HCT116 (cell line): ENCODE measurements around the gene RECK. TPM values are rescaled to one million over a fixed set of nuclear protein-coding genes. Genes with fewer than 3 reads are reported as not detected.

Experiments used
- ATAC-seq: fragments of 200-7000 bp; cut with Tn5 transposase; 2 replicates; pipeline ENCODE4 v1.9.1; 2020; ENCODE audit warnings: mild to moderate bottlenecking, moderate library complexity
- BruUV-seq: library from RNA; stranded (reverse); fragments of 400-500 nt; replicated peaks from 2 replicates; lab custom pipeline; 2021; lab: Mats Ljungman, UMichigan
- CTCF ChIA-PET: fragments of 300-600 bp; sonication (Branson Sonifier 250); formaldehyde crosslinking; loops from one replicate; lab custom pipeline; 2021; ENCODE audit warnings: antibody characterized with exemption; lab: Charles Lee
- POLR2A ChIA-PET: fragments of 300-600, 350-600 bp; sonication (Branson Sonifier 250); formaldehyde crosslinking; loops from one replicate; lab custom pipeline; 2021; ENCODE audit warnings: antibody characterized with exemption; lab: Charles Lee
- RAD21 ChIA-PET, 2 experiments: fragments of 300-600 bp; sonication (Branson Sonifier 250); formaldehyde crosslinking; loops; one replicate each; lab custom pipeline; 2023; ENCODE audit warnings: low total read pairs in 2 of 2; ENCODE audit not compliant: uncharacterized antibody in 2 of 2, unreplicated experiment in 2 of 2, low non-redundant PET in 1 of 2; lab: Charles Lee
- DNase-seq: peaks from one replicate; pipeline ENCODE4 v3.0.0-alpha.2; 2010; ENCODE audit warnings: low read depth, low spot score
- H2AFZ ChIP-seq: fragments of 200-600 bp; shearing (Covaris generic), sonication (generic); 2 replicates; pipeline ENCODE4 v1.6.1; 2017; ENCODE audit warnings: low read depth, mixed run types, mixed read lengths, antibody characterized with exemption, low read length; ENCODE audit not compliant: poor library complexity, severe bottlenecking
- H3K27ac ChIP-seq: 2 replicates; pipeline ENCODE4 v1.5.1; 2012; ENCODE audit warnings: low read depth, low read length
- H3K27me3 ChIP-seq: fragments of 200-600 bp; sonication (generic); 2 replicates; pipeline ENCODE4 v1.6.1; 2016; ENCODE audit warnings: mixed run types, low read length, mixed read lengths; ENCODE audit not compliant: insufficient read depth
- H3K36me3 ChIP-seq, 2 experiments: fragments of 200-500 bp in 1 of 2; fragments of 200-600 bp in 1 of 2; sonication (Bioruptor generic) in 1 of 2; sonication (generic) in 1 of 2; 2 replicates each; pipeline versions ENCODE4 v1.5.1 to v1.6.1; 2014 to 2016; ENCODE audit warnings: low read length in 2 of 2, inconsistent platforms in 1 of 2, mixed read lengths in 1 of 2, mixed run types in 1 of 2; ENCODE audit not compliant: insufficient read depth in 2 of 2, control insufficient read depth in 1 of 2
- H3K4me1 ChIP-seq, 2 experiments: fragments of 200-600 bp in 1 of 2; sonication (generic) in 1 of 2; 2 replicates each; pipeline versions ENCODE4 v1.5.1 to v1.6.1; 2012 to 2017; ENCODE audit warnings: low read length in 2 of 2, inconsistent platforms in 1 of 2, mild to moderate bottlenecking in 1 of 2, mixed read lengths in 1 of 2, mixed run types in 1 of 2, moderate library complexity in 1 of 2; ENCODE audit not compliant: insufficient read depth in 2 of 2, control insufficient read depth in 1 of 2
- H3K4me2 ChIP-seq: fragments of 200-600 bp; sonication (generic); 2 replicates; pipeline ENCODE4 v1.6.1; 2017; ENCODE audit warnings: mixed run types, low read length, mixed read lengths
- H3K4me3 ChIP-seq, 2 experiments: fragments of 200-600 bp in 1 of 2; sonication (generic) in 1 of 2; replicated peaks in 1 of 2; 2 replicates each; pipeline ENCODE4 v1.5.1; 2011 to 2016; ENCODE audit warnings: low read length in 2 of 2, control low read depth in 1 of 2, low read depth in 1 of 2, mild to moderate bottlenecking in 1 of 2, mixed read lengths in 1 of 2, mixed run types in 1 of 2
- H3K79me2 ChIP-seq: fragments of 200-600 bp; sonication (generic); 2 replicates; pipeline ENCODE4 v1.6.1; 2017; ENCODE audit warnings: mild to moderate bottlenecking, mixed run types, low read length, moderate library complexity, mixed read lengths; ENCODE audit not compliant: insufficient read depth
- H3K9ac ChIP-seq: fragments of 200-600 bp; sonication (generic); 2 replicates; pipeline ENCODE4 v1.6.1; 2016; ENCODE audit warnings: low read length, mixed read lengths
- H3K9me2 ChIP-seq: fragments of 200-600 bp; sonication (generic), shearing (Covaris generic); 2 replicates; pipeline ENCODE4 v1.6.1; 2017; ENCODE audit warnings: mixed run types, mild to moderate bottlenecking, moderate library complexity; ENCODE audit not compliant: insufficient read depth
- H3K9me3 ChIP-seq, 2 experiments: fragments of 200-500 bp in 1 of 2; fragments of 200-600 bp in 1 of 2; sonication (Bioruptor generic) in 1 of 2; sonication (generic) in 1 of 2; 2 replicates each; pipeline ENCODE4 v1.6.1; 2014 to 2017; ENCODE audit warnings: low read length in 2 of 2, mixed read lengths in 2 of 2, inconsistent platforms in 1 of 2, low read depth in 1 of 2, mild to moderate bottlenecking in 1 of 2, mixed run types in 1 of 2, moderate library complexity in 1 of 2; ENCODE audit not compliant: control insufficient read depth in 1 of 2, insufficient read depth in 1 of 2
- H4K20me1 ChIP-seq: fragments of 200-600 bp; sonication (generic), shearing (Covaris generic); 2 replicates; pipeline ENCODE4 v1.6.1; 2017; ENCODE audit warnings: mixed run types, mild to moderate bottlenecking, moderate library complexity; ENCODE audit not compliant: insufficient read depth
- CBX3 ChIP-seq: IDR thresholded peaks from 2 replicates; pipeline ENCODE4 v1.6.1; 2012; ENCODE audit warnings: low read depth
- CTCF ChIP-seq, 3 experiments: fragments of 200-600 bp in 1 of 3; sonication (generic) in 1 of 3; IDR thresholded peaks in 2 of 3; conservative IDR thresholded peaks in 1 of 3; 2 replicates each; pipeline ENCODE4 v1.5.1; 2012 to 2017; ENCODE audit warnings: low read depth in 2 of 3, low read length in 2 of 3, antibody characterized with exemption in 1 of 3, borderline replicate concordance in 1 of 3, control low read depth in 1 of 3, mild to moderate bottlenecking in 1 of 3, mixed read lengths in 1 of 3, mixed run types in 1 of 3, moderate library complexity in 1 of 3; ENCODE audit not compliant: insufficient read depth in 1 of 3
- ELF1 ChIP-seq: IDR thresholded peaks from 2 replicates; pipeline ENCODE4 v1.6.1; 2012; ENCODE audit warnings: low read depth, borderline replicate concordance
- EZH2 ChIP-seq: fragments of 200-600 bp; sonication (generic); IDR thresholded peaks from 2 replicates; pipeline ENCODE4 v1.6.1; 2017; ENCODE audit warnings: antibody characterized with exemption, mixed run types
- EZH2phosphoT487 ChIP-seq: fragments of 200-600 bp; IDR thresholded peaks from 2 replicates; pipeline ENCODE4 v1.6.1; 2018; ENCODE audit warnings: antibody characterized with exemption, borderline replicate concordance
- FOSL1 ChIP-seq: IDR thresholded peaks from 2 replicates; pipeline ENCODE4 v1.6.1; 2012; ENCODE audit warnings: low read depth
- JUND ChIP-seq: IDR thresholded peaks from 2 replicates; pipeline ENCODE4 v1.6.1; 2012
- MAX ChIP-seq: IDR thresholded peaks from 2 replicates; pipeline ENCODE4 v1.6.1; 2012
- POLR2A ChIP-seq: IDR thresholded peaks from 2 replicates; pipeline ENCODE4 v1.7.0; 2011; ENCODE audit warnings: borderline replicate concordance; ENCODE audit not compliant: insufficient read depth, insufficient read length; ENCODE audit errors: extremely low read depth
- RAD21 ChIP-seq: IDR thresholded peaks from 2 replicates; pipeline ENCODE4 v1.6.1; 2012; ENCODE audit warnings: low read depth, mild to moderate bottlenecking
- SIN3A ChIP-seq: IDR thresholded peaks from 2 replicates; pipeline ENCODE4 v1.6.1; 2012; ENCODE audit warnings: low read depth
- SP1 ChIP-seq: IDR thresholded peaks from 2 replicates; pipeline ENCODE4 v1.6.1; 2012; ENCODE audit warnings: low read depth
- SRF ChIP-seq: IDR thresholded peaks from 2 replicates; pipeline ENCODE4 v1.6.1; 2012; ENCODE audit warnings: low read depth
- TCF7L2 ChIP-seq: IDR thresholded peaks from 2 replicates; pipeline ENCODE4 v1.7.0; 2011; ENCODE audit warnings: borderline replicate concordance, inconsistent platforms; ENCODE audit not compliant: insufficient read depth, insufficient read length; ENCODE audit errors: extremely low read depth
- YY1 ChIP-seq: IDR thresholded peaks from 2 replicates; pipeline ENCODE4 v1.6.1; 2011; ENCODE audit warnings: low read length, low read depth, moderate library complexity, mild to moderate bottlenecking; ENCODE audit not compliant: insufficient replicate concordance; ENCODE audit errors: extremely low read depth
- ZNF274 ChIP-seq: fragments of 200-500 bp; sonication (Bioruptor generic); IDR thresholded peaks from 2 replicates; pipeline ENCODE4 v1.6.1; 2014; ENCODE audit warnings: mild to moderate bottlenecking, low read depth, low read length, inconsistent platforms
- intact Hi-C: fragments of 100-400 bp; cut with micrococcal nuclease; formaldehyde crosslinking; loops from 2 replicates; pipeline ENCODE4 v1.10.0; 2022
- total RNA-seq: library from RNA; stranded (reverse); gene quantifications from one replicate; pipeline ENCODE4 v1.2.1, GENCODE V29; 2021; ENCODE audit not compliant: unreplicated experiment
- TF ChIP-seq, protein P1 (sequence below): IDR thresholded peaks from 2 replicates; pipeline ENCODE4 v1.6.1; 2012
- TF ChIP-seq, protein P2 (sequence below): IDR thresholded peaks from 2 replicates; pipeline ENCODE4 v1.6.1; 2012; ENCODE audit warnings: low read depth
- TF ChIP-seq, protein P3 (sequence below): IDR thresholded peaks from 2 replicates; pipeline ENCODE4 v1.6.1; 2011; ENCODE audit warnings: mild to moderate bottlenecking, low read length, moderate library complexity; ENCODE audit not compliant: insufficient replicate concordance; ENCODE audit errors: extremely low read depth

RECK gene
- total RNA-seq, 1 experiment from 2014 or later = 3.8 TPM

- no peaks in the 10 kb centered on the region for H3K79me2 ChIP-seq
- CTCF ChIA-PET = no interaction called here
- H3K4me1 ChIP-seq = peaks cover 7 to 12% of the 10 kb centered on the region in 2 experiments
- intact Hi-C loops = no loop called here
- no TSS peak for BruUV-seq
- H3K9me2 ChIP-seq = no peaks in the 10 kb centered on the region
- no peak overlapping the region for H2AFZ ChIP-seq
- H4K20me1 ChIP-seq = no peaks in the 10 kb centered on the region
- no peaks in the 10 kb centered on the region for H3K36me3 ChIP-seq
- no peaks in the 10 kb centered on the region for H3K27me3 ChIP-seq
- no peak overlapping the region for H3K27ac ChIP-seq
- RAD21 ChIA-PET = no interaction called here
- H3K9me3 ChIP-seq = no peaks in the 10 kb centered on the region; a peak in 1 of 4 replicates
- no peak overlapping the region for H3K4me2 ChIP-seq
- no peak overlapping the region for H3K9ac ChIP-seq
- DNase-seq = no peak
- POLR2A ChIA-PET = no interaction called here
- ATAC-seq = no peak
- TF ChIP-seq, protein P1, sequence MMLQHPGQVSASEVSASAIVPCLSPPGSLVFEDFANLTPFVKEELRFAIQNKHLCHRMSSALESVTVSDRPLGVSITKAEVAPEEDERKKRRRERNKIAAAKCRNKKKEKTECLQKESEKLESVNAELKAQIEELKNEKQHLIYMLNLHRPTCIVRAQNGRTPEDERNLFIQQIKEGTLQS = no peak
- TF ChIP-seq, protein P2, sequence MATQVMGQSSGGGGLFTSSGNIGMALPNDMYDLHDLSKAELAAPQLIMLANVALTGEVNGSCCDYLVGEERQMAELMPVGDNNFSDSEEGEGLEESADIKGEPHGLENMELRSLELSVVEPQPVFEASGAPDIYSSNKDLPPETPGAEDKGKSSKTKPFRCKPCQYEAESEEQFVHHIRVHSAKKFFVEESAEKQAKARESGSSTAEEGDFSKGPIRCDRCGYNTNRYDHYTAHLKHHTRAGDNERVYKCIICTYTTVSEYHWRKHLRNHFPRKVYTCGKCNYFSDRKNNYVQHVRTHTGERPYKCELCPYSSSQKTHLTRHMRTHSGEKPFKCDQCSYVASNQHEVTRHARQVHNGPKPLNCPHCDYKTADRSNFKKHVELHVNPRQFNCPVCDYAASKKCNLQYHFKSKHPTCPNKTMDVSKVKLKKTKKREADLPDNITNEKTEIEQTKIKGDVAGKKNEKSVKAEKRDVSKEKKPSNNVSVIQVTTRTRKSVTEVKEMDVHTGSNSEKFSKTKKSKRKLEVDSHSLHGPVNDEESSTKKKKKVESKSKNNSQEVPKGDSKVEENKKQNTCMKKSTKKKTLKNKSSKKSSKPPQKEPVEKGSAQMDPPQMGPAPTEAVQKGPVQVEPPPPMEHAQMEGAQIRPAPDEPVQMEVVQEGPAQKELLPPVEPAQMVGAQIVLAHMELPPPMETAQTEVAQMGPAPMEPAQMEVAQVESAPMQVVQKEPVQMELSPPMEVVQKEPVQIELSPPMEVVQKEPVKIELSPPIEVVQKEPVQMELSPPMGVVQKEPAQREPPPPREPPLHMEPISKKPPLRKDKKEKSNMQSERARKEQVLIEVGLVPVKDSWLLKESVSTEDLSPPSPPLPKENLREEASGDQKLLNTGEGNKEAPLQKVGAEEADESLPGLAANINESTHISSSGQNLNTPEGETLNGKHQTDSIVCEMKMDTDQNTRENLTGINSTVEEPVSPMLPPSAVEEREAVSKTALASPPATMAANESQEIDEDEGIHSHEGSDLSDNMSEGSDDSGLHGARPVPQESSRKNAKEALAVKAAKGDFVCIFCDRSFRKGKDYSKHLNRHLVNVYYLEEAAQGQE = no peak
- no peak for TF ChIP-seq TCF7L2
- TF ChIP-seq, protein P3, sequence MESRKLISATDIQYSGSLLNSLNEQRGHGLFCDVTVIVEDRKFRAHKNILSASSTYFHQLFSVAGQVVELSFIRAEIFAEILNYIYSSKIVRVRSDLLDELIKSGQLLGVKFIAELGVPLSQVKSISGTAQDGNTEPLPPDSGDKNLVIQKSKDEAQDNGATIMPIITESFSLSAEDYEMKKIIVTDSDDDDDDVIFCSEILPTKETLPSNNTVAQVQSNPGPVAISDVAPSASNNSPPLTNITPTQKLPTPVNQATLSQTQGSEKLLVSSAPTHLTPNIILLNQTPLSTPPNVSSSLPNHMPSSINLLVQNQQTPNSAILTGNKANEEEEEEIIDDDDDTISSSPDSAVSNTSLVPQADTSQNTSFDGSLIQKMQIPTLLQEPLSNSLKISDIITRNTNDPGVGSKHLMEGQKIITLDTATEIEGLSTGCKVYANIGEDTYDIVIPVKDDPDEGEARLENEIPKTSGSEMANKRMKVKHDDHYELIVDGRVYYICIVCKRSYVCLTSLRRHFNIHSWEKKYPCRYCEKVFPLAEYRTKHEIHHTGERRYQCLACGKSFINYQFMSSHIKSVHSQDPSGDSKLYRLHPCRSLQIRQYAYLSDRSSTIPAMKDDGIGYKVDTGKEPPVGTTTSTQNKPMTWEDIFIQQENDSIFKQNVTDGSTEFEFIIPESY = no peak
- TF ChIP-seq MAX = no peak
- TF ChIP-seq CTCF (IDR thresholded peaks at IDR 0.05 in 2 of 3, conservative IDR thresholded peaks at IDR 0.05 in 1 of 3; ENCODE audit: borderline replicate concordance in 1 of 3, insufficient read depth in 1 of 3, low read depth in 2 of 3, low read length in 2 of 3) = no peak
- TF ChIP-seq EZH2 = no peak
- no peak for TF ChIP-seq SIN3A
- no peak for TF ChIP-seq ELF1
- TF ChIP-seq FOSL1 = no peak
- TF ChIP-seq ZNF274 = no peak
- no peak for TF ChIP-seq SRF
- TF ChIP-seq CBX3 = no peak
- TF ChIP-seq EZH2phosphoT487 = no peak
- no peak for TF ChIP-seq SP1
- no peak for TF ChIP-seq RAD21
- TF ChIP-seq YY1 = no peak
- TF ChIP-seq JUND = no peak
- no peak for TF ChIP-seq POLR2A
- TF ChIP-seq, all 23 proteins: peak for 0
- no peak overlapping the region for H3K4me3 ChIP-seq
Observed at GRCh38 chr9:36151316-36152210, 114.8 kb downstream of the RECK start.
